ENCODE measurements around the gene WDFY3. TPM values are rescaled to one million over a fixed set of nuclear protein-coding genes. Genes with fewer than 3 reads are reported as not detected.

Gene WDFY3
- total RNA-seq, 1 experiment from 2014 or later = 39.9 TPM

- no peak overlapping the region for H3K4me2 ChIP-seq (ENCODE audit: low read length)
- H3K9me2 ChIP-seq (ENCODE audit: insufficient read depth) = no peaks in the 10 kb centered on the region
- H3K9ac ChIP-seq (ENCODE audit: low read length) = no peak overlapping the region
- DNase-seq (ENCODE audit: low read depth, low spot score) = no peak
- no peaks in the 10 kb centered on the region for H3K9me3 ChIP-seq (ENCODE audit: control insufficient read depth in 1 of 2, insufficient read depth in 1 of 2, low read depth in 1 of 2, low read length in 2 of 2)
- H3K4me1 ChIP-seq (ENCODE audit: control insufficient read depth in 1 of 2, insufficient read depth in 2 of 2, low read length in 2 of 2) = peaks cover 2 to 12% of the 10 kb centered on the region in 2 experiments
- ChIA-PET POLR2A (no interaction called here), RAD21 (ENCODE audit: low non-redundant PET in 1 of 2, low total read pairs in 2 of 2, uncharacterized antibody in 2 of 2, unreplicated experiment in 2 of 2) (no interaction called here), CTCF (no interaction called here)
- H3K27ac ChIP-seq (ENCODE audit: low read depth, low read length) = no peak overlapping the region
- H4K20me1 ChIP-seq (ENCODE audit: insufficient read depth) = no peaks in the 10 kb centered on the region
- H3K27me3 ChIP-seq (ENCODE audit: insufficient read depth, low read length) = no peaks in the 10 kb centered on the region
- H3K36me3 ChIP-seq (ENCODE audit: control insufficient read depth in 1 of 2, insufficient read depth in 2 of 2, low read length in 2 of 2) = no peaks in the 10 kb centered on the region; a peak in 1 of 4 replicates
- no peaks in the 10 kb centered on the region for H3K79me2 ChIP-seq (ENCODE audit: insufficient read depth, low read length)
- intact Hi-C loops (cut with micrococcal nuclease) = no loop called here
- BruUV-seq (replicated peaks) = no TSS peak
- H2AFZ ChIP-seq (ENCODE audit: low read depth, low read length, poor library complexity, severe bottlenecking) = no peak overlapping the region
- no peak for TF ChIP-seq POLR2A (IDR thresholded peaks at IDR 0.05; ENCODE audit: borderline replicate concordance, extremely low read depth, insufficient read depth, insufficient read length)
- TF ChIP-seq EZH2phosphoT487 (IDR thresholded peaks at IDR 0.05; ENCODE audit: borderline replicate concordance) = no peak
- no peak for TF ChIP-seq YY1 (IDR thresholded peaks at IDR 0.05; ENCODE audit: extremely low read depth, insufficient replicate concordance, low read depth, low read length)
- TF ChIP-seq EGR1 (IDR thresholded peaks at IDR 0.05; ENCODE audit: low read depth) = no peak
- 0 out of 2 replicates have a peak, but pooled peaks have one; percentile 20 for TF ChIP-seq CEBPB (IDR thresholded peaks at IDR 0.05; ENCODE audit: low read depth)
- no peak for ATAC-seq
- no peak overlapping the region for H3K4me3 ChIP-seq (replicated peaks in 1 of 2; ENCODE audit: low read depth in 1 of 2, low read length in 2 of 2)
These were observed 269.3 kb downstream of the WDFY3 start for GRCh38 chr4:84697159-84697558.

GRCh38 chr4:84691800-84692199 lies 274.7 kb downstream of the WDFY3 start:
- Histone ChIP-seq H3K79me2 (ENCODE audit: insufficient read depth, low read length) (no peaks in the 10 kb centered on the region), H3K9ac (ENCODE audit: low read length) (peak overlapping the region; percentile 29), H3K27ac (ENCODE audit: low read depth, low read length) (peak overlapping the region; percentile 52; the same call in 1 of the 2 replicates), H3K4me3 (replicated peaks in 1 of 2; ENCODE audit: low read depth in 1 of 2, low read length in 2 of 2) (peak overlapping the region in 1 of 2 experiments; percentile 31; a peak in 2 of 4 replicates), H3K27me3 (ENCODE audit: insufficient read depth, low read length) (no peaks in the 10 kb centered on the region), H2AFZ (ENCODE audit: low read depth, low read length, poor library complexity, severe bottlenecking) (no peak overlapping the region), H3K4me1 (ENCODE audit: control insufficient read depth in 1 of 2, insufficient read depth in 2 of 2, low read length in 2 of 2) (peaks cover 20 to 33% of the 10 kb centered on the region in 2 experiments), H4K20me1 (ENCODE audit: insufficient read depth) (peaks cover 7% of the 10 kb centered on the region; the same call in 1 of the 2 replicates), H3K9me2 (ENCODE audit: insufficient read depth) (no peaks in the 10 kb centered on the region), H3K9me3 (ENCODE audit: control insufficient read depth in 1 of 2, insufficient read depth in 1 of 2, low read depth in 1 of 2, low read length in 2 of 2) (no peaks in the 10 kb centered on the region), H3K4me2 (ENCODE audit: low read length) (peak overlapping the region; percentile 70), H3K36me3 (ENCODE audit: control insufficient read depth in 1 of 2, insufficient read depth in 2 of 2, low read length in 2 of 2) (peaks cover 0 to 2% of the 10 kb centered on the region in 2 experiments; a peak in 1 of 4 replicates)
- DNase-seq (ENCODE audit: low read depth, low spot score) (no peak), ATAC-seq (peak; percentile 43)
- no peak for TF ChIP-seq POLR2AphosphoS5 (IDR thresholded peaks at IDR 0.05; ENCODE audit: low read depth, low read length)
- TF ChIP-seq RAD21 (IDR thresholded peaks at IDR 0.05; ENCODE audit: low read depth) = no peak
- no peak for TF ChIP-seq ELF1 (IDR thresholded peaks at IDR 0.05; ENCODE audit: borderline replicate concordance, low read depth)
- TF ChIP-seq CEBPB (IDR thresholded peaks at IDR 0.05; ENCODE audit: low read depth) = no peak
- TF ChIP-seq REST (IDR thresholded peaks at IDR 0.05; ENCODE audit: low read depth) = no peak
- no peak for TF ChIP-seq SRF (IDR thresholded peaks at IDR 0.05; ENCODE audit: low read depth)
- ChIA-PET POLR2A (interaction anchor here (1.2 kb wide), 1 partner anchor 10 kb away, joined by 5 read pairs; no protein-coding TSS in a partner anchor), CTCF (no interaction called here), RAD21 (ENCODE audit: low non-redundant PET in 1 of 2, low total read pairs in 2 of 2, uncharacterized antibody in 2 of 2, unreplicated experiment in 2 of 2) (no interaction called here)
- no TSS peak for BruUV-seq (replicated peaks)
- intact Hi-C loops (cut with micrococcal nuclease) = loop anchor here (5.0 kb wide), 1 partner anchor 109 kb away; the partner anchor contains the start of gene CDS1

Data from HCT116 (cell line).